ENCODE results near the gene JSRP1.

DNA sequence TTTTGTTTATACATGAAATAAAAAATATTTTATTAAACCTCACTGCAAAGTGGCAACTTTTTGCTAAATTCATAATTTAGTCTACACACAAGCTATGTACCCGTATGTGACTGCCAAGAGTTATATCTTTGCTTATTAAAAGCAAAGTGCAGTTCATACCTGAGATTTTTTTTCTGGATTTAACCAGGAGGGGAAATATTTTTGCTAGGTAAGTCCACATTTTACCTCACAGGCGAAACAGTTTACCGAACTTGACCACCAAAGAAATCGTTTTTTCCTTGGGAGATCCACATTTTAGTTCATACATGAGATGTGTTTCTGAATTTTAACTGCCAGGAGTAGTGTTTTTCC is 12.2 kb upstream of the JSRP1 start:
- TF ChIP-seq, protein P1, sequence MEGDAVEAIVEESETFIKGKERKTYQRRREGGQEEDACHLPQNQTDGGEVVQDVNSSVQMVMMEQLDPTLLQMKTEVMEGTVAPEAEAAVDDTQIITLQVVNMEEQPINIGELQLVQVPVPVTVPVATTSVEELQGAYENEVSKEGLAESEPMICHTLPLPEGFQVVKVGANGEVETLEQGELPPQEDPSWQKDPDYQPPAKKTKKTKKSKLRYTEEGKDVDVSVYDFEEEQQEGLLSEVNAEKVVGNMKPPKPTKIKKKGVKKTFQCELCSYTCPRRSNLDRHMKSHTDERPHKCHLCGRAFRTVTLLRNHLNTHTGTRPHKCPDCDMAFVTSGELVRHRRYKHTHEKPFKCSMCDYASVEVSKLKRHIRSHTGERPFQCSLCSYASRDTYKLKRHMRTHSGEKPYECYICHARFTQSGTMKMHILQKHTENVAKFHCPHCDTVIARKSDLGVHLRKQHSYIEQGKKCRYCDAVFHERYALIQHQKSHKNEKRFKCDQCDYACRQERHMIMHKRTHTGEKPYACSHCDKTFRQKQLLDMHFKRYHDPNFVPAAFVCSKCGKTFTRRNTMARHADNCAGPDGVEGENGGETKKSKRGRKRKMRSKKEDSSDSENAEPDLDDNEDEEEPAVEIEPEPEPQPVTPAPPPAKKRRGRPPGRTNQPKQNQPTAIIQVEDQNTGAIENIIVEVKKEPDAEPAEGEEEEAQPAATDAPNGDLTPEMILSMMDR (IDR thresholded peaks at IDR 0.05) = no peak
- TF ChIP-seq EHF (CRISPR knock-in tag; IDR thresholded peaks at IDR 0.05) (no peak), SMC3 (IDR thresholded peaks at IDR 0.05) (no peak), POLR2A (IDR thresholded peaks at IDR 0.05; ENCODE audit: low read length) (no peak)

Data from A549 (cell line).